Epithelial cell of proximal tubule (primary cell): ENCODE data around the gene RBM17. TPM values are rescaled to one million over a fixed set of nuclear protein-coding genes. Genes with fewer than 3 reads are reported as not detected.

Experiments used
- DNase-seq: peaks from one replicate; pipeline ENCODE4 v3.0.0-alpha.2; 2011; ENCODE audit warnings: low read depth
- H3K4me3 ChIP-seq: 2 replicates; pipeline ENCODE4 v1.5.1; 2011; ENCODE audit warnings: low read depth, mild to moderate bottlenecking, low read length
- CTCF ChIP-seq: conservative IDR thresholded peaks from 2 replicates; pipeline ENCODE4 v1.5.1; 2012; ENCODE audit warnings: low read depth, mild to moderate bottlenecking, low read length
- total RNA-seq: library from RNA; depleted of rRNA; stranded (reverse); fragments of >200 nt; gene quantifications from 2 replicates; pipeline ENCODE4 v1.2.3, GENCODE V29; 2015

The RBM17 gene
- total RNA-seq, 1 donor from 2014 or later: 57.3 TPM

GRCh38 chr10:6092731-6093130 is 3.9 kb downstream of the RBM17 start:
- TF ChIP-seq CTCF: no peak
- H3K4me3 ChIP-seq: no peak overlapping the region
- DNase-seq: no peak

DNA sequence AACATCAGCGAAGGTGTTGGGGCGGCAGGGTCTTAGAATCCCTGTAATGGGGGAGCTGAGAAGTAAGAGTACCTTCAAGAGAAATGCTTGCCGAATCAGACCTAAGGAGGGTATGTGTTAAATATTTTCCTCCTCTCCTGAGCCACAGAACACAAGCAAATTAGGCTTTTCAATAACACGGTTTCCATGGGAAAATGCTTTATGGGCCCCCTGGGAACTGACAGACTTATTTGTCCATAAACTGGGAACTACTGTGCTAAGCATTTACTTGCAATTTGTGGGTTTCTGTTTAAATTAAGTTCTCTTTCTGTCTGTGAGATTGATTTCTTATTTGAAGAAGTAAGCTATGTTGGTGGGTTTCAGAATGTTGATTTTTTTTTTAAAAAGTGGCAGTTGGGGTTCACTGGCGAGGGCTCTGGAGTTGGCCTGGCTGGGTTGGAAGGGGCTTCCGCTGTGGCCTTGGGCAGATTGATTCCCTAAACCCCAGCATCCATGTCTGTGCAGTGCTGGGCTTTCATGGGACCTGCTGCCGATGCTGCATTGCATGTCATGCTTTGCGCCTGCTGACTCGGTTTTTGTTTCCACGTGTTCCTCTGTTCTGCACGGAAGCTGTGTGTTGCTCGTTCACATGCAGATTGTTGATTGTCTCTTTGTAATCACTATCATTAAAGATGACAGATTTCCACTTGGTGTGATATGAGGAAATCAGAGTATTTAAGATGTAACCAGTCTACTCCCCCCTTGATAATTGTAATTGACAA is 7.2 kb downstream of the RBM17 start:
- TF ChIP-seq CTCF: no peak
- no peak overlapping the region for H3K4me3 ChIP-seq
- DNase-seq: no peak

GRCh38 chr10:6097063-6097462 is 8.2 kb downstream of the RBM17 start:
- no peak for TF ChIP-seq CTCF
- no peak for DNase-seq
- H3K4me3 ChIP-seq: no peak overlapping the region

DNA sequence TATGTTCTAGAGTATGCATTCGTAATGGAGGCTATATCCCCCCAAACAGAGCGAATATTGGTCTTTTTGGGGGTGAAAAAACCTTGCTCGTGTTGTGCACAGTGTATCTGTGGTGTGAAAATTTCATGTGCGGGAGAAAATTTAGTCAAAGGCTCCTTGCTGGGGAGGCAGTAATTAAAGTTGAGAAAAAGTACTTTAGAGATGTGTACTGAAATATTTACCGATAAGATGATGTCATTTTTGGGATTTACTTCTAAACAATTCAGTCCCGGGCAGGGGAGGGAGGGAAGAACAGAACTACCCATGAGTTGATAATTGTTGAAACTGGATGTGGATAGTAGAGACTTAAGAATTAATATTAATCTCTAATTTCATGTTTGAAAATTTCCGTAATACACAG is 9.3 kb downstream of the RBM17 start:
- H3K4me3 ChIP-seq: no peak overlapping the region
- DNase-seq: no peak
- no peak for TF ChIP-seq CTCF

DNA sequence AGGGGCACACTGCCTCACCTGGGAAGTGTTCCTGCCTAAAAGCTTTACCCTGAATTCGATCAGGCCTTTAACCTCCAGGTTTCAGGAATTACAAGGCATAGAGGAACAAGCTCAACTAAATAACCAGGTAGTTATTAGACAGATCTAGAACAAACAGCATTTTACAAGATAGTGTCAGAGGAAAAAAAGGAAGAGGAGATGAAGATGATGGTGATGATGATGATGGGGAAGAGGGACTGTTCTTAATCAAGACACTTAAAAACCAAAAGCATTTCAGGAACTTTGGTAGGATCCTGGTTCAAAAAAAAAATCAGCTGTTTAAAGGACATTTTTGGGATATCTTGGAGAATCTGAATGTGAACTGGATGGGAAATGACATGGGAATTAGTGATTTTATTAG is 11.5 kb downstream of the RBM17 start:
- no peak for DNase-seq
- H3K4me3 ChIP-seq: no peak overlapping the region
- TF ChIP-seq CTCF: no peak

- no peak overlapping the region for H3K4me3 ChIP-seq
- no peak for DNase-seq
- no peak for TF ChIP-seq CTCF
These were observed 12.3 kb downstream of the RBM17 start for GRCh38 chr10:6101181-6101580.

GRCh38 chr10:6102128-6102527 is 13.3 kb downstream of the RBM17 start:
- H3K4me3 ChIP-seq: no peak overlapping the region
- no peak for DNase-seq
- TF ChIP-seq CTCF: no peak
